Left cardiac atrium (tissue), 4 donors: Measurements from ENCODE around the gene SNRPD3. TPM values are rescaled to one million over a fixed set of nuclear protein-coding genes. Genes with fewer than 3 reads are reported as not detected.
"Not testable (repeated sequence)": the region's sequence is repeated elsewhere in the genome, so short reads cannot be mapped to it uniquely, and the experiment has no call there.

Source experiments
- ATAC-seq, 2 donors: fragments of 200-7000 bp; cut with Tn5 transposase; one replicate each; pipeline ENCODE4 v1.9.1; 2020; ENCODE audit warnings: mild to moderate bottlenecking in 2 of 2, moderate library complexity in 2 of 2
- DNase-seq: peaks from one replicate; pipeline ENCODE4 v3.0.0-alpha.2; 2020
- intact Hi-C, 2 donors: fragments of 100-400 bp; cut with DNase I; formaldehyde crosslinking; loops; one replicate each; pipeline versions ENCODE4 v1.14.1 to v1.15.1; 2022 to 2023
- total RNA-seq, 2 donors: library from RNA; stranded (reverse); fragmentation: NEBNext Ultra II Directional; extraction: Animal tissue kit (Norgen Biotek cat#: 25700); gene quantifications; one replicate each; pipeline ENCODE4 v1.2.1, GENCODE V29; 2021
- donor health status: DM: no; HTN: yes; CAD: no.
- donor health status: DM: no; HTN: yes; CAD: no; lungs with severe emphysema.
- donor health status: DM: yes; HTN: yes; CAD: no.
- donor health status: Dilated cardiomyopathy.

The SNRPD3 gene
- total RNA-seq, 2 donors from 2014 or later, result 55.4 to 64.1 TPM

DNA sequence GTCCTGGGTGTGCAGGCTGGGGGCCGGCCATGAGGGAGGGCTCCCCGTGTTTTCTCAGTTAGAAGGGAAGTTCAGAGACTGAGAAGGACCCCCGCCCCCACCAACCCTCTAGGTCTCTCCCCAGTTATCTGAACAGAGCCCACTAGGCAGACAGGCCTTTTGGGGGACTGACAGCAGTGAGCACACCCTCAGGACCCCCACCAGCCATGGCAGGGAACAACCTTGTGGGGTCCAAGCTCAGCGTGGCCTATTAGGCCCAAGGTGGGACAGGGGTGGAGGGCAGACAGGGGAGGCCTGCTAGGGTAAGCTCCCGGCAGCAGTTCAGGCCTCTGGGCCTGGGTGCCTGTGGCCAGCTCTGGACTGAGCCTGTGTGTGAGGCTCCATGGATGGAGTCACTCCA is 31.5 kb downstream of the SNRPD3 start:
- ATAC-seq (no peak), DNase-seq (no peak)
- intact Hi-C loops, result no loop called here

DNA sequence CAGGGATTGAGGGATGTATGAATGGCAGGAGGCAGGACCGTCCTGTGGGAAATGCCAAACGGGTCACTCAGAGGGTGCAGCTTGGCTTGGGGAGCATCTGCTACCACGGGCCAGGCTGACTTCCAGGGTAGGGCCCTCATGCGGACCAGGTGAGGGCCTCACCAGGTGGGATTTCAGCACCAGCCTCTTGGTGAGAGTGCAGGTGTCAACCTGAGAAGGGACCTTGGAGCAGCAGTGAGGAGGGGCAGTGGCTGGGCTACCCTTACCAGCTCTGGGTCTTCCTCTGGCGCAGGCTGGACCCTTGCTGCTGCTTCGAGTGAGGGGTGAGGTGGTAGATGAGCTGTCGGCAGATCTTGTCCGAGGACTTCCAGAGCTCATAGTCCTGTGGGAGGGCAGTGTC is 32.1 kb downstream of the SNRPD3 start:
- no peak for ATAC-seq
- intact Hi-C loops, result no loop called here
- no peak for DNase-seq

DNA sequence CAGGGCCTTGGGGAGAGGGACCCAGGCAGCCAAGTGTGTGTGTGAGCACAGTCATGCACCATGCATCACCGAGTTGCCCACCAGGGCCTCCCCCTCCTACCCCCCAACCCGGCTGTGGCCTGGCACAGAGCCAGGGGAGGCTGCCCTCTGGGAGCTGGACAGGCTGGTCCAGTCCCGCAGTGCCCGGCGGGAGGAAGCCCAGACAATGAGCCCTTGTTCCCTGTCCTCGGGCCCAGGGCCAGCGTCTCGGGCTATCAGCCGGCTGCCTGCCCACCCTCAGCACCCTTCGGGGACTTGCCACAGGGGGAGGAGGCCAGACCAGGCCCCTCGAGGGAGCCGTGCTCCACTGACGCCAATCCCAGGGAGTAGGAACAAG is 32.6 kb downstream of the SNRPD3 start:
- no peak for ATAC-seq
- intact Hi-C loops, result no loop called here
- no peak for DNase-seq

DNA sequence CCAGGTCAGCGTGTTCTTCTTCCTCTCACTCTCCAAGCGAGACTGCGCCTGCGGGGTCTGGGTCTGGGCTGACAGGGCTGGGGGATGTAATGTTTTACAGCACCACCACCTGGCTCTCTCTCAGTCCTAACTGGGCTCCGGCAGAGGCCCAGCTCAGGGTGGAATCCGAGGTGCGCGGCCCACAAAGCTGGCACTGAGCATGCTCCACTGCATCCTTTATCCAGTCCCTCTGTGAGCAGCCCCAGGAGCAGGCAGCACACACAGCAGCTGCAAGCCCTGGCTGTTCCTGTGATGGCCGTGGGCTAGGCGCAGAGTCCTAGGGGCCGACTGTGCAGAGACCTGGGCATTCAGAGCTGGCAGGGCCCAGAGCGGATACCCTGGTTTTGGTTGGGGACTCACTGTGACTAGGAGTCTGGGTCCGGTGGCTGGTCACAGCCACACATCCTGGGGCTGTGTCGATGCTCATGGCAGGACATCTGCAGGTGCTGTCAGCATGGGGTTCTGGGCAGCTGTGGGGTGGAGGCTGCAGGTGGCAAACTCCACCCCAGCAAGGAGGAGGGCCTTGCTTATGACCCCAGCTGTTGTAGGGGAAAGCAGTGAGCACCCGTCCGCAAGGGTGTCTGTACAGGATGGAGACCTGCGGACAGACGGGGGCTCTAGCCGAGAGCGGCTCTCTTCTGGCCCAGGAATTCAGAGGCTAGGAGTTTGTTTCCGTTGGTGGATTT is 33.1 kb downstream of the SNRPD3 start:
- ATAC-seq (no peak), DNase-seq (no peak)
- intact Hi-C loops, result no loop called here

DNA sequence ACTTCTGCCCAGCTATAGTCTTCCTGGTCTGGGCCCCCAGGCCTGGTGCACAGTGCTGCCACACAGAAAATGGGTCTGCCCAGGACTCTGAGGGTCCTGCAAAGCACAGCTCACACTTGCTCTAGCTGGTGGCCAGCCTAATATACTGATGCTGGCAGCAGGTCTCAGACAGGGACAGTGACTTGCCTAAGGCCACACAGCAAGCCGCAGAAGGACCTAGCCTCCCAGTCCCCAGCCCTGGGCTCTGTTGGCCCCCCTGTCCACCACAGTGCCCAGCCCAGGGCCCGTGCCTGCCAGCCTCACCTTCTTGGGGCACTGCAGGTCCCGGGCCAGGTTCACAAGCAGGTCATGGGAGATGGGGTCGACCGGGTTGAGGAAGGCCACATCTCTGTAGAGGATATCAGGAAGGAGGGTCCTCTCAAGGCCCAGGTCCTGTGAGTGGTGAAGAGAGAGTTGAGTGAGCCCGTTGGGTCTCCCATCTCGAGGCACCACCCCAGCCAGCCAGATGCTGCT is 33.8 kb downstream of the SNRPD3 start:
- no peak for DNase-seq
- intact Hi-C loops, result no loop called here
- ATAC-seq, result no peak

DNA sequence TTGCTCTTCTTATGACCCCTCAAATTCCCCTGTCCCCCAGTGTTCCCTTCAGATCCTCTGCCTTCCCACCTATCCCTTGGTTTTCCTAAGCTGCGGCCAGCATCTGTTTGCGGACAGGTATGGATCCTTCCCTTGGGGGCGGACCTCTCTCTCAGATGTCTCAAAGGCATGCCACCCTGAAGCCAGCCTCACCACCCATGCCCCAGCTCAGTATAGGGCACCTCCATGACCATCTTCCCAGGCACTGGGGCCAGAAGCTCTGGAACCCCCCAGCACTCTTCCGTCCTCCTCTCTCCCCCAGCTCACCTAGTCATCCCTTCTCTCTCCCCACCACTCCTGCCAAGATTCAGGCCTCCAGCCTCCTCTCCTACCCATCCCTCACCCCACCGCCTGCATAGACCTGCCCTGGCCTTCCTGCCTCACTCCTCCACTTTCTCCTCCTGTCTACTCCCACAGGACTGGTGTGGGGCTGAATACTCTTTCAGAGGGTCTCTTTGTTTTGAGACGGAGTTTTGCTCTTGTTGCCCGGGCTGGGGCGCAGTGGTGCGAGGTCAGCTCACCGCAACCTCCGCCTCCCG is 34.9 kb downstream of the SNRPD3 start:
- DNase-seq, result no peak
- ATAC-seq, result no peak
- intact Hi-C loops, result no loop called here

DNA sequence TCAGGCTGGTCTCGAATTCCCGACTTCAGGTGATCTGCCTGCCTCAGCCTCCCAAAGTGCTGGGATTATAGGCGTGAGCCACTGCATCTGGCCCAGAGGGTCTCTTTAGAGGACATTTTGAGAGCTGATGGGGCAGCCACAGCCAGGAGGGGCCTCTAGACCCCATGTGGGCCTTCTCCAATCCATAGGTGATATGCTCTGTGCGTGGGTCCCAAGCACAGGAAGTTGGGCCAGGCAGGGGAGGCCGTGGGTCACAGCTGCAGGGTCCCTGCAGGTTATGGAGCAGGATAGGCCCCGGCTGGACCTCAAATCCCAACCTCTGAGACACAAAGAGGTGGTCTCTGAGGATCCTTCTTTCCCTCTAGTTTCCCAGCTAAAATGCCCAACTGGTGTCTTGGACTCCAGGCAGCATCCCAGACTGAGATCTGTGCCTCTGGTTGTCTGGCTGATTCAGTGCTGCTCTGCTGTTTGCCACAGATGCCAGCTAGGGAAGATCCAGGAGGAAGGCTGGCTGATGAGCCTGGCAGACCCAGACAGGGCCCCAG is 35.6 kb downstream of the SNRPD3 start:
- intact Hi-C loops, result no loop called here
- ATAC-seq (no peak), DNase-seq (no peak)

DNA sequence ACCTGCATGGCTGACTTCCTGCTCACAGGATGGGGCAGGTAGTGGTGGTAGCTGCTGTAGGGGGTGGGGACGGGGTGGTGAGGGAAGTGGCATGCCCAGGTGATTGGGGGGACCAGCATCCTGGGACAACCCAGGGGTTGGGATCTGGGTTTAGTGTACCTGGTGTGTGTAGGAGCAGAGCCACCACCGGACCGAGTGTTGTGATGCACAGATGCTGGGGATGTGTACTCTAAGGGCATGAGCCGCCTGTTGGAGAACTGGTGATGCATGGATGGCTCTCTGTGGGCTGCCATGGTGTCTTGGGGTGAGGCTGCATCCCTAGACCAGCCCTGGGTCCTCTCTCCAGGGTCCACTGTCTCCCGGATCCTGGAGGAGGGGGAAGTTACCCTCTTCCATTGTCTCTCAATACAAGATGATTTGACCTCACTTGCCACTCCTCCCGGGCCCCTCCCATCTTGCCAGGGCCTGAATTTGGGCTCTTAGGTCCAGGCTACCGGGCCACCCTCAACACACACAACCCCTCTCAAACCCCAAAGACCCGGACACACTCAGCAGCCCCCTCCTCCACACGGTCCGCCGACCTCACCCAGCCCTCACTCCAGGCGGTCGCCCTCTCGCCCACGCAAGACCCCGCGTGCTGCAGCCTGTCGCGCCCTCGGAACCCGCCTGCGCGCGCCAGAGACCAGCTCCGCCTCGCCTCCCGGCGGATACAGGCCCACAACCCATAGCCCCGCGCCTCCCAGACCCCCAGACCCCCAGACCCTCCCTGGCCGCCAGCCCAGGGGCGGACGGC is 36.5 kb downstream of the SNRPD3 start:
- intact Hi-C loops, result no loop called here
- peak; percentile 1 to 14 for ATAC-seq

DNA sequence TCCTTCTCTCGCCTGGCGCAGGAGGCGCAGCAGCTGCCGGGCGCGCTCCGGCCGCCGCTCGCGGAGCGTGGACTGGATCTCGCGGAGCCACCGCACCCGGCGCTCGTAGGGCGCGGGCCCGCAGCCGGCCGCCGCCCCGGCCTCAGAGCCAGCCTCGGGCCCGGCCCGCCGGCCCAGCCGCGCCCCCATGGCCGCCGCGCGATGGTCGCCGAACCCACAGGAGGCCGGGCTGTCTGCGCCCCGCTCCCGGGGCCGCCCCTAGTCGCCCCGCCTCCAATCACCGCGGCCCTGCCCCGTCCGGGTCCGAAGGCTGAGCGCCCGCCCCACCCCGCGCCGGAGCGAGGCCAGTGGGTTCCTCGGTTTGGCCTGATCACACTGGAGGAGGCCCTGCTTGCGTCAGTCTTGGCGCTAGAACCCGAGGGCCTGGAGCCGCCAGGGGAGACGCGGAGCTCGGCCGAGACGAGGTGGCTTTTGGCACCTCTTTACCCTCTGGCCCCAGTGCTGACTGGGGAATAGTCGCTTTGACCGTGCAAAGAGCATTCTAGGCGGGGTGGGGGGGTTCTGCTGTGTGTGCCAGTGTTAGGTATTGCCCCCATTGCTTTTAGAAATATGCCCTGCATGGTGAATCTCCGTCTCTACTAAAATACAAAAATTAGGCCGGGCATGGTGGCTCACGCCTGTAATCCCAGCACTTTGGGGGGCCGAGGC is 37.2 kb downstream of the SNRPD3 start, which contains the start of gene LRRC75B:
Gene LRRC75B (minus strand): TSS at position 223 of the 708 bp plus-strand sequence. CDS start 34 bp downstream, at position 189.
- intact Hi-C loops, result no loop called here
- peak; percentile 95 for ATAC-seq

More for the DNA sequence above, 36.5 kb downstream of the SNRPD3 start:
- DNase-seq, result peak; percentile 46

DNA sequence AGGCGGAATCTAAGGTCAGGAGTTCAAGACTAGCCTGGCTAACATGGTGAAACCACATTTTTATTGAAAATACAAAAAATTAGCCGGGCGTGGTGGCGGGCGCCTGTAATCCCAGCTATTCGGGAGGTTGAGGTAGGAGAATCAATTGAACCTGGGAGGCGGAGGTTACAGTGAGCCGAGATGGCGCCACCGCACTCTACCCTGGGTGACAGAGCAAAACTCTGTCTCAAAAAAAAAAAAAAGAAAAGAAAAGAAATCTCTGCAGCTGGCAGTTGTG is 37.7 kb downstream of the SNRPD3 start:
- DNase-seq, intact Hi-C loops, ATAC-seq: not testable (repeated sequence)

More for the DNA sequence above, 37.2 kb downstream of the SNRPD3 start, which contains the start of gene LRRC75B:
- DNase-seq, result peak; percentile 94

DNA sequence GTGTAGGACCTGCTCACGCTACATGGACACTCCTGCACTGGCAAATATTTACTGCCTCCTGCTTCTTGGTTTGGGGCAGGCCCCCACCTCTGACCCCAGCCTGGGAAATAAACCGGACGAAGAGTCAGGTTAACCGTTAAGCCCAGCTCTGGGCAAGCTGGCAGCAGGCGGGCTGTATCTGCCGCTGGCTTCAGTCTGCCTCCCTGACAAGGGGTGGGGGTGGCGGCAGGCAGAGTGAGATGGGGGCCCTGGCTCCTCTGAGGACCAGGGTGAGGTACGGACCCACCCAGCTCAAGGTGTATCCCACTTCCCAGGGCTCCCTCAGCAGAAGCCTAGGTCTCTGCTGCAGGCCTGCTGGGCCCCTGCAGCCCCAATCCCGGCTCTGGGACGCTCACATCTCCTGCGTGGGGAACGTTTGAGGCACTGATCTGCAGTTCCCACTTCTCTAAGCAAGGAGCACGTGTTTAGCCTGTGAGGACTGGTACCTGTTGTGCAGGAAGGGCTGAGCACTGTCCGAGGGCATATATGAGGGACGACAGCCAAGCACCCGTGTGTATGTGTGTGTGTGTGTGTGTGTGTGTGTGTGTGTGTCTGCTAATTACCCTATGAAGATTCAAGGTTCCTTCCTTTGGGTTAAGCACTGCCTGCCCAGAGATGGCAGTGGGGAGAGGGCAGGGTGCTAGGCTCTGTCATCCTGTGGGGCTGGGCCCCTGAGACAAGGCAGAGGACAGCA is 38.2 kb downstream of the SNRPD3 start:
- intact Hi-C loops, result no loop called here
- ATAC-seq (no peak), DNase-seq (no peak)

DNA sequence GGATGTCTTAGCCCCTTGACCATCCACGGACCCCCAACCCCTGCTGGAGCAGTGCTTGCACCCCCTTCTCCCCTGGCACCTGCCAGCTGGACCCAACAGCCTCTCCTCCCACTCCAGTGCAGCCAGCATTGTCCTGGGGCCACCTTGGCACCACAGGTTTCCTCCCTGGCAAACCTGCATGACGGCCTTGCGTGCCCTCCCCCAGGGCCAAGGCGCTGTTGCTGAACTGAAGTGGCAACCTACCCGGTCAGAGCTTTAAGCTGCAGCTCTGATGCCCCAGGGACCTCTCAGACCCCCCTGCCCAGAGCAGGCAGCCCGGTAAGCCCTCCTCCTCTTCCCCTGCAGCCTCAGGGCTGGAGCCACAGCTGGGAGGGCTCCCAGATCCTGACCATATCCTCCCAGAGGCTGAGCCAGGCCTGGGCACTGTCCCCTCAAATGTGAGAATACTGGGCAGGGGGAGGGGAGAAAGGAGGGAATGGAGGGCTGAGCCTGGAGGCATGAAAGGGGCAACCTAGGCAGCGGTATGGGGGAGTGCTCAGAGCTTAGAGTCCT is 38.8 kb downstream of the SNRPD3 start:
- DNase-seq (no peak), ATAC-seq (no peak)
- intact Hi-C loops, result no loop called here

DNA sequence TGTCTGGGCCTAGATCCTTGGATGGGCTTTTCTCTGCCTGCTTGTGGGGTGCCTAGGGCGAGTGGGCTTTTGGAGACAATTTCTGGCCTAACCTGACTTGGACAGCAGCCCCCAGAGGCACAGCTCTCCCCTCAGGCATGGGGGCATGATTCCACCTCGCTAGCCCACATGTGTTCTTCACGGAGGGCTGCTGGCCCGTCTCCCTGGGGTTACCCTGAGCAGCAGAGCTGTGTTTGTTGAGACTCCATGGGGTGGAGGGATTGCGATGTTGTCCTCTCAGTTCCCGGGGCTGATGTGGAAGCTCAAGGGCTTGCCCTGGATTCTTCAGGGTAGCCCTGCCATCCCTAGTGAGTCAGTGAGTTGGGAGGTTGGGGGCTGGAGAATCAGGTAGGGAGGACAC is 39.4 kb downstream of the SNRPD3 start:
- no peak for DNase-seq
- intact Hi-C loops, result no loop called here
- ATAC-seq, result no peak

DNA sequence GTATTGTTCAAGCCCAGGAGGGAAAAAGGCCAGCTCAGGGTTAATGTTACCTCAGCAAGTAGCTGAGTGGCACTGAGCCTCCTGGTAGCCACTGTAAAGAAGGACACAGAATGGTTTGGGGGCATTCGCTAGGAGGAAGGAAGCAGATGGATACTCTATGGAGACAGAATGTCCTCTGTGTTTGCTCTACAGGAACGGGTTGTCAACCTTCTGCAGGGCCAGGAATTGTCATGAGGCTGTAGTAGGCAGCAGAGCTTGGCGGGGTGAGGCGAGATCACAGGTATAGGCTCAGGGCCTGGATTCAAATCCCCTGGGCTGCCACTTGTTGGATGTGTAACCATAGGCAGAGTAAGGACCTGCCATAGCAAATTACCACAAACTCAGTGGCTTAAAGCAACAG is 40.1 kb downstream of the SNRPD3 start:
- no peak for ATAC-seq
- intact Hi-C loops, result no loop called here
- DNase-seq, result no peak

DNA sequence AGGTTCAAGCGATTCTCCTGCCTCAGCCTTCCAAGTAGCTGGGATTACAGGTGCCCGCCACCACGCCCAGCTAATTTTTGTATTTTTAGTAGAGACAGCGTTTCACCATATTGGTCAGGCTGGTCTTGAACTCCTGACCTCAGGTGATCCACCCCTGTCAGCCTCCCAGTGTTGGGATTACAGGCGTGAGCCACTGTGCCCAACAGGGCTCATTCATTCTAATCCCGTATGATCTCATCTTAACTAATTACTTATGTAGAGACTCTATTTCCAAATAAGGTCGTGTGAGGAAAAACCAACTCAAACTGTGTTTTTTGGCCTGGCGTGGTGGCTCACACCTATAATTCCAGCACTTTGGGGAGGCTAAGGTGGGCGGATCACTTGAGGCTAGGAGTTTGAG is 41.3 kb downstream of the SNRPD3 start:
- DNase-seq, ATAC-seq, intact Hi-C loops: not testable (repeated sequence)

DNA sequence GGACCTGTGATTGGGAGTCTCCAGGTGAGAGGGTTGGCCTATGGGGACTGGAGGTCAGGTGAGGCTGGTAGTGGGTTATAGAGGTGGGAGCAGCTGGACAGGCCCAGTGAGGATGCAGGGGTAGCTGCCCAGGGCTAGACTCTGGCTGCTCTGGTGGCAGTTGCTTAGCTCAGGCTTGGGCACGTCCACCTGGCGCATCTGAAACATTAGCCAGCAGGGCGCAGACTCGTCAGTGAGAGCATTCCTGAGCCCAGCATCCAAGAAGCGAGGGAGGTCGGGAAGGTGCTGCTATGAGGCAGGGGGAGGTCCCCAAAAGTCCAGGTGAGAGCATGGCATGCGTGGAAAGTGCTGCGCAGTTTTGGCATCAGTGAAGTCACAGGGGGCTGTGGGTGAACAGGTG is 43.7 kb downstream of the SNRPD3 start:
- ATAC-seq (no peak), DNase-seq (no peak)
- intact Hi-C loops, result no loop called here

DNA sequence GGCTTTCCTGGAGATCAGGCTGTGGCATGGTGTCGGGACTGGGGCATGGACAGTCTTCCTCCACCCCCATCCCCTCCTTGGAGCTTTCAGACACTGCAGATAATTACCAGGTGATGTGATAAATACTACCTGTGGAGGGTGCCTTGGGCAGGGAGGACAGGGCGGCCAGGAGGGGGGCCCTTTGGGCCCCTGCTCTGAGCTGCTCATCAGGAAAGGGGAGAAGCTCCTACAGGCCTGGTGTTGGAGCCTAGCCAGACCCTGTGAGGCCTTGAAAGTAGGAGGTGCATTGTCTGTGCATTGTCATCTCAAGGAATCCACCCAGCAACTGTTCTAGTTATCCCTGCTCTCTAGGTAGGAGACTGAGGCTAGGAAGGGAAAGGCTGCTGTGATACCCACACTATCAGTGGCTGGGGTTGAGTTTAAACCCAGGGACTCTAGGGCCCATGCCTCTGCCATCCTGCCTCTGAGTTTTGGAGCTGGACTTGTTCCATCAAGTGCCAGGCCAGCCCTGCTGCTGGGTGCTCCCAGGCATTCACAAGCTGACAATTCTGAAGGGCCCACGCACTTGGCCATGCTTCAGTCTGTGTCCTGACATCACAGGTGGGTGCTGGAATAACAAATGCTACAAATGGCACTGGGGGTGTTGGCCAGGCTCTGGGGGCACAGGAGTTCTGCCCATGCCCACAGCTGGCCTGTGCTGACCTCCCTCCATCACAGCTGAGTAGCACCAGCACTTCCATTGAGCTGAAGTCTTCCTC is 44.3 kb downstream of the SNRPD3 start:
- ATAC-seq, intact Hi-C loops, DNase-seq: not testable (repeated sequence)
